Right lobe of liver (tissue), 4 donors: ENCODE measurements around the gene CREB5.

Experiments used
- CTCF ChIP-seq, 4 donors: fragments of 200-600 bp in 3 of 4; fragments of 450-650 bp in 1 of 4; IDR thresholded peaks; one replicate each; pipeline versions ENCODE4 v1.5.1 to v1.8.0; 2016 to 2022; ENCODE audit warnings: antibody characterized with exemption in 4 of 4, mild to moderate bottlenecking in 2 of 4
- POLR2A ChIP-seq: fragments of 450-650 bp; IDR thresholded peaks from one replicate; pipeline ENCODE4 v1.6.1; 2017; ENCODE audit warnings: antibody characterized with exemption, mild to moderate bottlenecking
- donor health status: DM: no; HTN: no; CAD: no.
- donor health status: DM: no; HTN: no; CAD: no.
- donor health status: DM: no; HTN: yes; CAD: no.

GRCh38 chr7:28419716-28420115 lies 7.4 kb downstream of the CREB5 start:
- TF ChIP-seq CTCF (IDR thresholded peaks at IDR 0.05) (no peak), POLR2A (no peak)
